SW480 (cell line): Measurements from ENCODE around the gene TSEN15.
"Not testable (repeated sequence)": the region's sequence is repeated elsewhere in the genome, so short reads cannot be mapped to it uniquely, and the experiment has no call there.

Experiments
- DNase-seq: peaks from one replicate; pipeline ENCODE4 v3.0.0-alpha.2; 2016; ENCODE audit warnings: low spot score

The TSEN15 gene

GRCh38 chr1:184031409-184032107 is 20.0 kb upstream of the TSEN15 start:
- DNase-seq = no peak

- DNase-seq = no peak
Measured at GRCh38 chr1:184032306-184032929, 19.1 kb upstream of the TSEN15 start.

- DNase-seq = no peak
Measured at GRCh38 chr1:184032930-184033418, 18.6 kb upstream of the TSEN15 start.

- no peak for DNase-seq
Measured at GRCh38 chr1:184033711-184034167, 17.8 kb upstream of the TSEN15 start.

- no peak for DNase-seq
Measured at GRCh38 chr1:184034761-184035379, 16.7 kb upstream of the TSEN15 start.

GRCh38 chr1:184035719-184036516 is 15.6 kb upstream of the TSEN15 start:
- DNase-seq = no peak

- peak; percentile 77 for DNase-seq
Measured at GRCh38 chr1:184036517-184036949, 15.0 kb upstream of the TSEN15 start.

- DNase-seq = no peak
Measured at GRCh38 chr1:184037849-184038591, 13.5 kb upstream of the TSEN15 start.

GRCh38 chr1:184039126-184039525 is 12.4 kb upstream of the TSEN15 start:
- DNase-seq = no peak

GRCh38 chr1:184041731-184042130 is 9.8 kb upstream of the TSEN15 start:
- DNase-seq = no peak

- DNase-seq = not testable (repeated sequence)
Measured at GRCh38 chr1:184043315-184043714, 8.2 kb upstream of the TSEN15 start.

- DNase-seq = no peak
Measured at GRCh38 chr1:184044603-184045376, 6.7 kb upstream of the TSEN15 start.

- DNase-seq = not testable (repeated sequence)
Measured at GRCh38 chr1:184047541-184047940, 4.0 kb upstream of the TSEN15 start.

- DNase-seq = no peak
Measured at GRCh38 chr1:184048561-184049240, 2.8 kb upstream of the TSEN15 start.

GRCh38 chr1:184049291-184049690 is 2.2 kb upstream of the TSEN15 start:
- DNase-seq = no peak

GRCh38 chr1:184049836-184050468 is 1.6 kb upstream of the TSEN15 start:
- no peak for DNase-seq

- DNase-seq = no peak
Measured at GRCh38 chr1:184050636-184051035, 894 bp upstream of the TSEN15 start.

GRCh38 chr1:184051138-184051484 is 419 bp upstream of the TSEN15 start:
- peak; percentile 57 for DNase-seq

GRCh38 chr1:184052194-184052559 is 647 bp downstream of the TSEN15 start:
- DNase-seq = no peak

GRCh38 chr1:184052750-184053149 is 1.2 kb downstream of the TSEN15 start:
- DNase-seq = no peak
